SK-N-SH treated with all-trans-retinoic acid at 6 μM for 48 hours (cell line): ENCODE measurements around the gene COPE.

ENCODE experiments used
- ATAC-seq: fragments of 200-7000 bp; cut with Tn5 transposase; 3 replicates; pipeline ENCODE4 v1.9.1; 2020; ENCODE audit warnings: mild to moderate bottlenecking, moderate library complexity
- ARNTL ChIP-seq: fragments of 450-650 bp; formaldehyde crosslinking; IDR thresholded peaks from 2 replicates; pipeline ENCODE4 v1.5.0; 2020; ENCODE audit warnings: low read depth, mild to moderate bottlenecking, moderate library complexity, borderline replicate concordance
- BACH2 ChIP-seq: fragments of 250-450 bp; sonication (Bioruptor Pico); IDR thresholded peaks from 2 replicates; pipeline ENCODE4 v1.9.0; 2021; ENCODE audit warnings: mild to moderate bottlenecking, borderline replicate concordance
- CSDC2 ChIP-seq: fragments of 250-450 bp; sonication (Bioruptor Pico); IDR thresholded peaks from 2 replicates; pipeline ENCODE4 v1.5.0; 2020; ENCODE audit warnings: mild to moderate bottlenecking, moderate library complexity
- CSRNP3 ChIP-seq: fragments of 250-450 bp; sonication (Bioruptor Pico); IDR thresholded peaks from 2 replicates; pipeline ENCODE4 v1.5.1; 2021; ENCODE audit warnings: mild to moderate bottlenecking, moderate library complexity
- ESRRG ChIP-seq: fragments of 250-450 bp; sonication (Bioruptor Pico); IDR thresholded peaks from 2 replicates; pipeline ENCODE4 v1.6.1; 2021; ENCODE audit warnings: mild to moderate bottlenecking
- GLIS3 ChIP-seq: fragments of 250-450 bp; sonication (Bioruptor Pico); IDR thresholded peaks from 2 replicates; pipeline ENCODE4 v1.5.0; 2020; ENCODE audit warnings: mild to moderate bottlenecking, moderate library complexity
- ISL1 ChIP-seq: fragments of 250-450 bp; sonication (Bioruptor Pico); IDR thresholded peaks from 2 replicates; pipeline ENCODE4 v2.1.2; 2022; ENCODE audit warnings: mild to moderate bottlenecking, moderate library complexity
- OSR1 ChIP-seq: fragments of 250-450 bp; sonication (Bioruptor Pico); IDR thresholded peaks from 2 replicates; pipeline ENCODE4 v1.8.0; 2022; ENCODE audit warnings: moderate library complexity, mild to moderate bottlenecking, inconsistent platforms
- POU6F1 ChIP-seq: fragments of 250-450 bp; sonication (Bioruptor Pico); IDR thresholded peaks from 2 replicates; pipeline ENCODE4 v1.8.0; 2021; ENCODE audit warnings: low read depth, mild to moderate bottlenecking, moderate library complexity, borderline replicate concordance
- PPARA ChIP-seq: fragments of 250-450 bp; sonication (Bioruptor Pico); IDR thresholded peaks from 2 replicates; pipeline ENCODE4 v1.5.0; 2020; ENCODE audit warnings: mild to moderate bottlenecking, borderline replicate concordance
- RARB ChIP-seq: fragments of 250-450 bp; sonication (Bioruptor Pico); IDR thresholded peaks from 2 replicates; pipeline ENCODE4 v1.8.0; 2021; ENCODE audit warnings: mild to moderate bottlenecking, moderate library complexity
- SNAI2 ChIP-seq: fragments of 250-450 bp; sonication (Bioruptor Pico); IDR thresholded peaks from 2 replicates; pipeline ENCODE4 v1.5.0; 2020; ENCODE audit warnings: mild to moderate bottlenecking, moderate library complexity
- TOX ChIP-seq: fragments of 250-450 bp; sonication (Bioruptor Pico); IDR thresholded peaks from 2 replicates; pipeline ENCODE4 v1.8.0; 2021; ENCODE audit warnings: mild to moderate bottlenecking, moderate library complexity, borderline replicate concordance
- TSHZ2 ChIP-seq: fragments of 250-450 bp; sonication (Bioruptor Pico); IDR thresholded peaks from 2 replicates; pipeline ENCODE4 v1.5.0; 2020; ENCODE audit warnings: mild to moderate bottlenecking, moderate library complexity
- ZC3H10 ChIP-seq: fragments of 250-450 bp; sonication (Bioruptor Pico); IDR thresholded peaks from 2 replicates; pipeline ENCODE4 v1.5.1; 2021; ENCODE audit warnings: mild to moderate bottlenecking, moderate library complexity
- ZFP3 ChIP-seq: fragments of 250-450 bp; sonication (Bioruptor Pico); IDR thresholded peaks from 2 replicates; pipeline ENCODE4 v1.5.0; 2020; ENCODE audit warnings: mild to moderate bottlenecking, moderate library complexity
- ZFP30 ChIP-seq: fragments of 450-650 bp; formaldehyde crosslinking; IDR thresholded peaks from 2 replicates; pipeline ENCODE4 v1.5.0; 2022; ENCODE audit warnings: mild to moderate bottlenecking, moderate library complexity
- ZNF565 ChIP-seq: fragments of 450-650 bp; formaldehyde crosslinking; conservative IDR thresholded peaks from 2 replicates; pipeline ENCODE4 v1.5.0; 2020; ENCODE audit warnings: low read depth, mild to moderate bottlenecking, moderate library complexity
- ZNF8 ChIP-seq: fragments of 450-650 bp; formaldehyde crosslinking; IDR thresholded peaks from 2 replicates; pipeline ENCODE4 v1.5.0; 2020; ENCODE audit warnings: mild to moderate bottlenecking, moderate library complexity
- TF ChIP-seq, protein P1 (sequence below): fragments of 250-450 bp; sonication (Bioruptor Pico); IDR thresholded peaks from 2 replicates; pipeline ENCODE4 v1.8.0; 2020; ENCODE audit warnings: mild to moderate bottlenecking, moderate library complexity, borderline replicate concordance

Gene COPE

GRCh38 chr19:18875726-18876125, 43.5 kb downstream of the COPE start:
- no peak for TF ChIP-seq CSRNP3
- TF ChIP-seq, protein P1, sequence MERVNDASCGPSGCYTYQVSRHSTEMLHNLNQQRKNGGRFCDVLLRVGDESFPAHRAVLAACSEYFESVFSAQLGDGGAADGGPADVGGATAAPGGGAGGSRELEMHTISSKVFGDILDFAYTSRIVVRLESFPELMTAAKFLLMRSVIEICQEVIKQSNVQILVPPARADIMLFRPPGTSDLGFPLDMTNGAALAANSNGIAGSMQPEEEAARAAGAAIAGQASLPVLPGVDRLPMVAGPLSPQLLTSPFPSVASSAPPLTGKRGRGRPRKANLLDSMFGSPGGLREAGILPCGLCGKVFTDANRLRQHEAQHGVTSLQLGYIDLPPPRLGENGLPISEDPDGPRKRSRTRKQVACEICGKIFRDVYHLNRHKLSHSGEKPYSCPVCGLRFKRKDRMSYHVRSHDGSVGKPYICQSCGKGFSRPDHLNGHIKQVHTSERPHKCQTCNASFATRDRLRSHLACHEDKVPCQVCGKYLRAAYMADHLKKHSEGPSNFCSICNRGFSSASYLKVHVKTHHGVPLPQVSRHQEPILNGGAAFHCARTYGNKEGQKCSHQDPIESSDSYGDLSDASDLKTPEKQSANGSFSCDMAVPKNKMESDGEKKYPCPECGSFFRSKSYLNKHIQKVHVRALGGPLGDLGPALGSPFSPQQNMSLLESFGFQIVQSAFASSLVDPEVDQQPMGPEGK (CRISPR knock-in tag) = no peak
- no peak for TF ChIP-seq RARB (CRISPR knock-in tag)
- TF ChIP-seq GLIS3 (CRISPR knock-in tag) = no peak
- no peak for TF ChIP-seq PPARA
- no peak for TF ChIP-seq ISL1 (CRISPR knock-in tag)
- TF ChIP-seq BACH2 = no peak
- TF ChIP-seq ZFP30 (CRISPR knock-in tag) = no peak
- no peak for ATAC-seq

GRCh38 chr19:18871543-18871942, 47.6 kb downstream of the COPE start:
- ATAC-seq = no peak
- TF ChIP-seq PPARA = no peak
- TF ChIP-seq ESRRG (CRISPR knock-in tag) = no peak
- no peak for TF ChIP-seq OSR1 (CRISPR knock-in tag)
- no peak for TF ChIP-seq ZNF8 (CRISPR knock-in tag)
- no peak for TF ChIP-seq ZFP3
- no peak for TF ChIP-seq ZC3H10
- no peak for TF ChIP-seq RARB (CRISPR knock-in tag)
- TF ChIP-seq ISL1 (CRISPR knock-in tag) = no peak
- TF ChIP-seq, protein P1 (CRISPR knock-in tag) = no peak
- no peak for TF ChIP-seq CSDC2 (CRISPR knock-in tag)
- no peak for TF ChIP-seq TOX (CRISPR knock-in tag)
- no peak for TF ChIP-seq BACH2
- TF ChIP-seq POU6F1 (CRISPR knock-in tag) = no peak
- TF ChIP-seq SNAI2 (CRISPR knock-in tag) = no peak
- no peak for TF ChIP-seq ZNF565 (CRISPR knock-in tag)
- no peak for TF ChIP-seq GLIS3 (CRISPR knock-in tag)
- TF ChIP-seq TSHZ2 (CRISPR knock-in tag) = no peak

- TF ChIP-seq ARNTL = no peak
- ATAC-seq = no peak
These were observed 48.5 kb downstream of the COPE start for GRCh38 chr19:18870531-18871172.
